DND-41 (cell line): ENCODE data around the gene COPG2.

ENCODE experiments used
- ATAC-seq: fragments of 200-7000 bp; cut with Tn5 transposase; 3 replicates; pipeline ENCODE4 v1.9.1; 2021; ENCODE audit warnings: low read depth; ENCODE audit not compliant: insufficient read depth
- DNase-seq: peaks from one replicate; pipeline ENCODE4 v3.0.0-alpha.2; 2020
- H2AFZ ChIP-seq: 2 replicates; pipeline ENCODE4 v1.6.0; 2012; ENCODE audit warnings: low read depth, low read length
- H3K27ac ChIP-seq: 2 replicates; pipeline ENCODE4 v1.5.1; 2012; ENCODE audit warnings: low read length, inconsistent platforms
- H3K27me3 ChIP-seq: fragments of 200-600 bp; sonication (generic); 2 replicates; pipeline ENCODE4 v1.6.0; 2012; ENCODE audit warnings: low read length, mild to moderate bottlenecking, inconsistent platforms; ENCODE audit not compliant: insufficient read depth, poor library complexity
- H3K36me3 ChIP-seq: 2 replicates; pipeline ENCODE4 v1.5.1; 2012; ENCODE audit warnings: low read length, inconsistent platforms; ENCODE audit not compliant: insufficient read depth
- H3K4me1 ChIP-seq: 2 replicates; pipeline ENCODE4 v1.5.1; 2012; ENCODE audit warnings: mild to moderate bottlenecking, low read length; ENCODE audit not compliant: insufficient read depth
- H3K4me2 ChIP-seq: 2 replicates; pipeline ENCODE4 v1.6.0; 2012; ENCODE audit warnings: mild to moderate bottlenecking, moderate library complexity, low read length, inconsistent platforms; ENCODE audit not compliant: insufficient read depth
- H3K4me3 ChIP-seq, 2 experiments: fragments of 200-600 bp in 1 of 2; shearing (Covaris generic) in 1 of 2; 2 replicates each; pipeline ENCODE4 v1.5.1; 2012 to 2016; ENCODE audit warnings: inconsistent platforms in 2 of 2, low read length in 2 of 2, mild to moderate bottlenecking in 2 of 2, low read depth in 1 of 2, moderate library complexity in 1 of 2
- H3K79me2 ChIP-seq: 2 replicates; pipeline ENCODE4 v1.6.0; 2012; ENCODE audit warnings: low read length, inconsistent platforms; ENCODE audit not compliant: insufficient read depth
- H3K9ac ChIP-seq: 2 replicates; pipeline ENCODE4 v1.6.0; 2012; ENCODE audit warnings: low read depth, mild to moderate bottlenecking, inconsistent platforms, low read length, moderate library complexity
- H3K9me3 ChIP-seq: 2 replicates; pipeline ENCODE4 v1.5.1; 2012; ENCODE audit warnings: low read length, moderate library complexity, mild to moderate bottlenecking, inconsistent platforms; ENCODE audit not compliant: insufficient read depth, severe bottlenecking
- H4K20me1 ChIP-seq: 2 replicates; pipeline ENCODE4 v1.6.0; 2012; ENCODE audit warnings: low read length; ENCODE audit not compliant: insufficient read depth
- CTCF ChIP-seq: IDR thresholded peaks from 2 replicates; pipeline ENCODE4 v1.5.1; 2012; ENCODE audit warnings: borderline replicate concordance, low read length, moderate library complexity, mild to moderate bottlenecking; ENCODE audit not compliant: poor library complexity, severe bottlenecking; ENCODE audit errors: extremely low read depth
- EZH2 ChIP-seq: IDR thresholded peaks from 3 replicates; pipeline ENCODE4 v1.6.1; 2012; ENCODE audit warnings: borderline replicate concordance, low read depth, mild to moderate bottlenecking, moderate library complexity, low read length, inconsistent platforms; ENCODE audit not compliant: severe bottlenecking

Gene COPG2

GRCh38 chr7:130473289-130473688 lies 195.3 kb downstream of the COPG2 start:
- Histone ChIP-seq H2AFZ (no peak overlapping the region), H3K36me3 (no peaks in the 10 kb centered on the region), H3K9ac (no peak overlapping the region), H3K27ac (no peak overlapping the region), H3K9me3 (no peaks in the 10 kb centered on the region), H3K4me1 (no peaks in the 10 kb centered on the region), H3K4me3 (no peak overlapping the region), H3K4me2 (no peak overlapping the region), H3K79me2 (no peaks in the 10 kb centered on the region), H4K20me1 (no peaks in the 10 kb centered on the region), H3K27me3 (no peaks in the 10 kb centered on the region)
- DNase-seq (no peak), ATAC-seq (no peak)
- no peak for TF ChIP-seq EZH2
- no peak for TF ChIP-seq CTCF

GRCh38 chr7:130471974-130472373 lies 196.6 kb downstream of the COPG2 start:
- Histone ChIP-seq H3K27me3 (no peaks in the 10 kb centered on the region), H4K20me1 (no peaks in the 10 kb centered on the region), H3K9ac (no peak overlapping the region), H3K4me3 (no peak overlapping the region), H3K4me2 (no peak overlapping the region), H3K79me2 (no peaks in the 10 kb centered on the region), H3K9me3 (no peaks in the 10 kb centered on the region), H3K27ac (no peak overlapping the region), H3K4me1 (no peaks in the 10 kb centered on the region), H3K36me3 (no peaks in the 10 kb centered on the region), H2AFZ (no peak overlapping the region)
- TF ChIP-seq EZH2 (no peak), CTCF (no peak)
- ATAC-seq = no peak
- DNase-seq = no peak

GRCh38 chr7:130468612-130469011 lies 199.9 kb downstream of the COPG2 start:
- H3K9me3 ChIP-seq = no peaks in the 10 kb centered on the region
- H3K27me3 ChIP-seq = no peaks in the 10 kb centered on the region
- H3K36me3 ChIP-seq = no peaks in the 10 kb centered on the region
- no peaks in the 10 kb centered on the region for H4K20me1 ChIP-seq
- no peak overlapping the region for H3K9ac ChIP-seq
- H3K4me3 ChIP-seq = no peak overlapping the region
- TF ChIP-seq EZH2 = no peak
- no peak for TF ChIP-seq CTCF
- no peak for ATAC-seq
- H3K4me1 ChIP-seq = no peaks in the 10 kb centered on the region
- DNase-seq = no peak
- H3K4me2 ChIP-seq = no peak overlapping the region
- no peak overlapping the region for H3K27ac ChIP-seq
- no peak overlapping the region for H2AFZ ChIP-seq
- no peaks in the 10 kb centered on the region for H3K79me2 ChIP-seq
